Measurements from ENCODE around the gene RASSF5. TPM values are rescaled to one million over a fixed set of nuclear protein-coding genes. Genes with fewer than 3 reads are reported as not detected.

RASSF5 gene
- total RNA-seq, 2 donors from 2014 or later = 0.20 to 0.26 TPM

DNA sequence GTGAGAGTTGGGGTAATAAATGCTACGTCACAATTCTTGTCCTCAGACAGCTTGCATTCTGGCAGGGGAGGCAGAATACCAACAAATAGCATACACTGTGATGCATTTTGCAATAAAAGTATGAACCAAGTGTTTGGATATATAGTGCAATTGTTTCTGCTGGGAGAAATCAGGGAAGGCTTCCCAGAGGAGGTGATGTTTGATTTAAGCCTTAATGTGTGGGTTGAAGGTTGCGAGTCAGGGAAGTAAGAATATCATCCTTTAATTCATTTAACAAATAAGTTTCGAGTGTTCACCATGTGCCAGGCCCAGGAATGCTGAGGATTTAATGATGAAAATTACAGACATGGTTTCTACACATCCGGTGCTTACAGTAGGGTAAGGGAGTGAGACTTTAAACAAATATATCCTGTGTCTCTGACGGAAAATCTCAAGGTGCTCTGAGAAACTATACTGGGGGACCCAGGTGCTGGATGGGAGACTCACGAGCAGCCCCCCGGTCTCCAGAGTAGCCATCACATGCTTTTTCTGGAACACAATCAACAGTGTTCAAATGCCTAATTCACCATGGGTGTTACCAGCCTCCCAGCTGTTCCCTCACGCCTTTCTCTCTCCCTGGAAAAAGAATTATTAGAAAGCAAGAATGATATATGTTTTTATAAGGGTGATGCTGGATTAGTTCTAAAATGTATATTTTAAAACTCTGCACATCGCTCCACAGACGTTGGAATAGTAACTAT is 31.7 kb downstream of the RASSF5 start:
- no peak overlapping the region for H3K27ac ChIP-seq (ENCODE audit: low read depth, low read length)
- no peak overlapping the region for H3K9ac ChIP-seq (ENCODE audit: extremely low read depth, low read length, poor library complexity, severe bottlenecking)
- TF ChIP-seq, protein P1, sequence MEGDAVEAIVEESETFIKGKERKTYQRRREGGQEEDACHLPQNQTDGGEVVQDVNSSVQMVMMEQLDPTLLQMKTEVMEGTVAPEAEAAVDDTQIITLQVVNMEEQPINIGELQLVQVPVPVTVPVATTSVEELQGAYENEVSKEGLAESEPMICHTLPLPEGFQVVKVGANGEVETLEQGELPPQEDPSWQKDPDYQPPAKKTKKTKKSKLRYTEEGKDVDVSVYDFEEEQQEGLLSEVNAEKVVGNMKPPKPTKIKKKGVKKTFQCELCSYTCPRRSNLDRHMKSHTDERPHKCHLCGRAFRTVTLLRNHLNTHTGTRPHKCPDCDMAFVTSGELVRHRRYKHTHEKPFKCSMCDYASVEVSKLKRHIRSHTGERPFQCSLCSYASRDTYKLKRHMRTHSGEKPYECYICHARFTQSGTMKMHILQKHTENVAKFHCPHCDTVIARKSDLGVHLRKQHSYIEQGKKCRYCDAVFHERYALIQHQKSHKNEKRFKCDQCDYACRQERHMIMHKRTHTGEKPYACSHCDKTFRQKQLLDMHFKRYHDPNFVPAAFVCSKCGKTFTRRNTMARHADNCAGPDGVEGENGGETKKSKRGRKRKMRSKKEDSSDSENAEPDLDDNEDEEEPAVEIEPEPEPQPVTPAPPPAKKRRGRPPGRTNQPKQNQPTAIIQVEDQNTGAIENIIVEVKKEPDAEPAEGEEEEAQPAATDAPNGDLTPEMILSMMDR (conservative IDR thresholded peaks at IDR 0.05) = no peak
- H3K36me3 ChIP-seq (ENCODE audit: control insufficient read depth, insufficient read depth, low read length) = no peaks in the 10 kb centered on the region
- H3K4me1 ChIP-seq (ENCODE audit: control insufficient read depth, insufficient read depth, low read length) = no peaks in the 10 kb centered on the region
- no peak for DNase-seq
- Mint-ChIP-seq H3K27me3 (ENCODE audit: insufficient read depth) (peaks cover 4% of the 10 kb centered on the region), H3K27ac (no peak overlapping the region), H3K4me1 (no peaks in the 10 kb centered on the region), H3K36me3 (ENCODE audit: low read depth) (no peaks in the 10 kb centered on the region), H3K4me3 (no peak overlapping the region), H3K9me3 (no peaks in the 10 kb centered on the region)
- no peaks in the 10 kb centered on the region for H3K9me3 ChIP-seq (ENCODE audit: control insufficient read depth, low read length)
- WGBS, 2 experiments (ENCODE audit: insufficient coverage in 1 of 2, insufficient read length in 1 of 2) = 92 to 97% methylated on average over 8 to 10 of the region's 10 CpGs
- H3K27me3 ChIP-seq (ENCODE audit: control insufficient read depth, insufficient read depth, low read length, poor library complexity, severe bottlenecking) = no peaks in the 10 kb centered on the region
- H3K4me3 ChIP-seq (ENCODE audit: low read length) = no peak overlapping the region

DNA sequence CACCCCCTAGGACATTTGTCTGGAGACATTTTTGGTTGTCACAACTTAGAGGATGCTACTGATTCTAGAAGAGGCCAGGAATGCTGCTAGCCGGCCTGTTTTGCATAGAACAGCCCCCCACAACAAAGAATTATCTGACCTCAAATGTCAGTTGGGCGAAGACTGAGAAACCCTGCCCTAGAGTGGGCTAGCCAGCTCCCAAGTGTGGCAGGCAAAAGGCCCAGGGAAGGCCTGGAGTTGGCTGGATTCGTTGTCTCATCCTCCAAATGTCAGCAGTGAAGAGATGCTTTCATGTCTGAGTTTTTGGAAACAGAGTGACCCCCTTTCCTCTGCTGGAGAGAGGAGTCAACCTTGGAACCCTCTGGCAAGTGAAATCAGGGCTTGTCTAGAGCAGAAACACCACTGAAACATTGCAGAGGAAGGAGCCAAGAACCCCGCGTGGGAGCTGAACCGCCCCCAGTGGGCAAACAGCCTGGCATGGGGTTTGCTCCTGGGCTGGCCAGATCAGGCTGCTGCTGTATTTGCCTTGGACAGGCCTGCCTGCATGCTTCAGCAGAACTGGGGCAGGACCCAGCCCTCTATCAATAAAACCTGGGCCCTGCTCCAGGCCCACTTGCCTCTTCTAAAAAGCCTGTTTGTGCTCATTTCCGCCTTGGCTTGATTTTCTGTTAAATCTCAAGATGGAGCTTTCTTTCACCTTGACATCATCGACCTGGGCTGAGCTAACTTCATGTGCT is 32.9 kb downstream of the RASSF5 start:
- Mint-ChIP-seq H3K27me3 (ENCODE audit: insufficient read depth) (peaks cover 4% of the 10 kb centered on the region), H3K36me3 (ENCODE audit: low read depth) (no peaks in the 10 kb centered on the region), H3K27ac (no peak overlapping the region), H3K9me3 (no peaks in the 10 kb centered on the region), H3K4me3 (no peak overlapping the region), H3K4me1 (peaks cover 2% of the 10 kb centered on the region)
- no peaks in the 10 kb centered on the region for H3K4me1 ChIP-seq (ENCODE audit: control insufficient read depth, insufficient read depth, low read length)
- H3K27ac ChIP-seq (ENCODE audit: low read depth, low read length) = no peak overlapping the region
- DNase-seq = no peak
- no peak overlapping the region for H3K4me3 ChIP-seq (ENCODE audit: low read length)
- H3K36me3 ChIP-seq (ENCODE audit: control insufficient read depth, insufficient read depth, low read length) = no peaks in the 10 kb centered on the region
- TF ChIP-seq, protein P1 (conservative IDR thresholded peaks at IDR 0.05) = no peak
- no peak overlapping the region for H3K9ac ChIP-seq (ENCODE audit: extremely low read depth, low read length, poor library complexity, severe bottlenecking)
- 86 to 90% methylated on average over 3 to 8 of the region's 8 CpGs for WGBS, 2 experiments (ENCODE audit: insufficient coverage in 1 of 2, insufficient read length in 1 of 2)
- H3K9me3 ChIP-seq (ENCODE audit: control insufficient read depth, low read length) = no peaks in the 10 kb centered on the region
- no peaks in the 10 kb centered on the region for H3K27me3 ChIP-seq (ENCODE audit: control insufficient read depth, insufficient read depth, low read length, poor library complexity, severe bottlenecking)

- H3K4me3 Mint-ChIP-seq = no peak overlapping the region
- TF ChIP-seq, protein P1 (conservative IDR thresholded peaks at IDR 0.05) = no peak
- Histone ChIP-seq H3K36me3 (ENCODE audit: control insufficient read depth, insufficient read depth, low read length) (no peaks in the 10 kb centered on the region), H3K4me1 (ENCODE audit: control insufficient read depth, insufficient read depth, low read length) (no peaks in the 10 kb centered on the region), H3K27ac (ENCODE audit: low read depth, low read length) (no peak overlapping the region), H3K4me3 (ENCODE audit: low read length) (no peak overlapping the region), H3K9ac (ENCODE audit: extremely low read depth, low read length, poor library complexity, severe bottlenecking) (no peak overlapping the region), H3K27me3 (ENCODE audit: control insufficient read depth, insufficient read depth, low read length, poor library complexity, severe bottlenecking) (no peaks in the 10 kb centered on the region), H3K9me3 (ENCODE audit: control insufficient read depth, low read length) (no peaks in the 10 kb centered on the region)
- 95 to 100% methylated on average over 7 of the region's 7 CpGs for WGBS, 2 experiments (ENCODE audit: insufficient coverage in 1 of 2, insufficient read length in 1 of 2)
- H3K9me3 Mint-ChIP-seq = no peaks in the 10 kb centered on the region
- H3K27ac Mint-ChIP-seq = no peak overlapping the region
- no peaks in the 10 kb centered on the region for H3K36me3 Mint-ChIP-seq (ENCODE audit: low read depth)
- DNase-seq = no peak
- peaks cover 2% of the 10 kb centered on the region for H3K4me1 Mint-ChIP-seq
- peaks cover 4% of the 10 kb centered on the region for H3K27me3 Mint-ChIP-seq (ENCODE audit: insufficient read depth)
Observed at GRCh38 chr1:206541236-206541833, 34.0 kb downstream of the RASSF5 start.
